K562 (cell line): ENCODE data around the gene PPP1R3E. TPM values are rescaled to one million over a fixed set of nuclear protein-coding genes. Genes with fewer than 3 reads are reported as not detected.

Experiments
- ARID4B ChIP-seq: sonication (generic); formaldehyde crosslinking; IDR thresholded peaks from 2 replicates; pipeline ENCODE4 v1.8.0; 2022; ENCODE audit warnings: mild to moderate bottlenecking, missing genetic modification reagents
- ATF1 ChIP-seq, 2 experiments: fragments of 450-650 bp in 1 of 2; IDR thresholded peaks; 2 replicates each; pipeline ENCODE4 v1.6.1; 2016; ENCODE audit warnings: missing compliant biosample characterization in 1 of 2, missing genetic modification characterization in 1 of 2
- CREB3 ChIP-seq: fragments of 450-650 bp; conservative IDR thresholded peaks from 2 replicates; pipeline ENCODE4 v1.6.1; 2016; ENCODE audit warnings: missing genetic modification characterization, low read depth, mild to moderate bottlenecking, missing compliant biosample characterization, moderate library complexity
- CTCF ChIP-seq, 3 experiments: IDR thresholded peaks in 2 of 3; conservative IDR thresholded peaks in 1 of 3; 2 replicates each; pipeline ENCODE4 v1.5.1; 2011 to 2012; ENCODE audit warnings: low read length in 3 of 3, mild to moderate bottlenecking in 3 of 3, control low read depth in 2 of 3, improper control_type of control experiment in 1 of 3, inconsistent platforms in 1 of 3, low read depth in 1 of 3, mixed read lengths in 1 of 3, moderate library complexity in 1 of 3; ENCODE audit not compliant: insufficient read depth in 2 of 3
- ELF4 ChIP-seq: fragments of 450-650 bp; formaldehyde crosslinking; IDR thresholded peaks from 2 replicates; pipeline ENCODE4 v1.4.0; 2022; ENCODE audit warnings: missing genetic modification characterization
- MCM5 ChIP-seq: fragments of 450-650 bp; IDR thresholded peaks from 2 replicates; pipeline ENCODE4 v1.6.1; 2016; ENCODE audit warnings: low read depth
- MTA1 ChIP-seq: fragments of 450-650 bp; IDR thresholded peaks from 2 replicates; pipeline ENCODE4 v1.6.1; 2017; ENCODE audit warnings: borderline replicate concordance
- OTX1 ChIP-seq: fragments of 450-650 bp; formaldehyde crosslinking; IDR thresholded peaks from 2 replicates; pipeline ENCODE4 v1.4.0; 2022; ENCODE audit warnings: mild to moderate bottlenecking
- SOX6 ChIP-seq: fragments of 450-650 bp; IDR thresholded peaks from 2 replicates; pipeline ENCODE4 v1.6.1; 2014; ENCODE audit warnings: mild to moderate bottlenecking
- SPI1 ChIP-seq: IDR thresholded peaks from 2 replicates; pipeline ENCODE4 v1.6.1; 2011; ENCODE audit warnings: low read depth, low read length, control low read depth, borderline replicate concordance
- TAF9B ChIP-seq: fragments of 450-650 bp; IDR thresholded peaks from 2 replicates; pipeline ENCODE4 v1.6.1; 2018; ENCODE audit warnings: mild to moderate bottlenecking; ENCODE audit not compliant: partially characterized antibody
- UBTF ChIP-seq, 2 experiments: IDR thresholded peaks; 2 replicates each; pipeline ENCODE4 v1.6.1; 2012; ENCODE audit warnings: improper control_type of control experiment in 2 of 2, low read depth in 2 of 2, low read length in 2 of 2, borderline replicate concordance in 1 of 2
- ZNF398 ChIP-seq: fragments of 250-450 bp; sonication (Bioruptor Pico); IDR thresholded peaks from 2 replicates; pipeline ENCODE4 v1.8.0; 2021; ENCODE audit warnings: moderate library complexity, mild to moderate bottlenecking, inconsistent platforms
- ZNF41 ChIP-seq: fragments of 250-450 bp; sonication (Bioruptor Pico); conservative IDR thresholded peaks from 2 replicates; pipeline ENCODE4 v1.4.0; 2020; ENCODE audit warnings: mild to moderate bottlenecking
- ZNF668 ChIP-seq: fragments of 250-450 bp; sonication (Bioruptor Pico); IDR thresholded peaks from 2 replicates; pipeline ENCODE4 v1.8.0; 2022; ENCODE audit warnings: mild to moderate bottlenecking, inconsistent platforms
- polyA plus RNA-seq, 8 experiments: library from polyadenylated mRNA; depleted of rRNA in 4 of 8; stranded (reverse) in 5 of 8; unstranded in 3 of 8; fragments of >200 nt; fragmentation: Nextera tagmentation in 2 of 8; fragmentation: Illumina TruSeq in 1 of 8; extraction: Ambion mirVana in 2 of 8; extraction: Trizol in 1 of 8; gene quantifications; 2 replicates each; pipeline versions ENCODE4 v1.2.1 to v1.2.3, GENCODE V29; 2011 to 2014; ENCODE audit warnings: inconsistent platforms in 1 of 8, missing spikeins in 1 of 8
- total RNA-seq, 7 experiments: library from RNA; depleted of rRNA in 6 of 7; stranded (reverse); fragments of >200 nt in 6 of 7; fragmentation: Illumina TruSeq in 2 of 7; extraction: Trizol in 2 of 7; gene quantifications; 2 replicates each; pipeline versions ENCODE4 v1.2.1 to v1.2.3, GENCODE V29; 2011 to 2021; ENCODE audit warnings: low replicate concordance in 1 of 7

The PPP1R3E gene
- total and polyA plus RNA-seq, 9 of the 15 experiments (the other 6 are each of a cell fraction or from before 2014, with no cell fraction given): 3.2 to 18.4 (median 7.6) TPM

- TF ChIP-seq UBTF (IDR thresholded peaks at IDR 0.05; ENCODE audit: borderline replicate concordance in 1 of 2, low read depth in 2 of 2, low read length in 2 of 2): no peak
- no peak for TF ChIP-seq SPI1
- TF ChIP-seq ZNF41 (CRISPR knock-in tag): no peak
- TF ChIP-seq MCM5: no peak
- peak; percentile 71; the same call in 1 of the 2 replicates for TF ChIP-seq OTX1 (CRISPR knock-in tag)
- no peak for TF ChIP-seq CREB3
- peak; percentile 81 to 88 (median 85) for TF ChIP-seq CTCF (IDR thresholded peaks at IDR 0.05 in 2 of 3, conservative IDR thresholded peaks at IDR 0.05 in 1 of 3; ENCODE audit: insufficient read depth in 2 of 3, low read depth in 1 of 3, low read length in 3 of 3)
- TF ChIP-seq ARID4B (CRISPR knock-in tag): no peak
- peak; percentile 81 for TF ChIP-seq MTA1
- no peak for TF ChIP-seq ZNF668 (CRISPR knock-in tag)
- peak; percentile 60 for TF ChIP-seq SOX6
- no peak for TF ChIP-seq TAF9B
- peak; percentile 81 for TF ChIP-seq ELF4 (CRISPR knock-in tag)
- no peak for TF ChIP-seq ZNF398 (CRISPR knock-in tag)
- no peak for TF ChIP-seq ATF1 (CRISPR knock-in tag; IDR thresholded peaks at IDR 0.05)
- peak; percentile 75 for TF ChIP-seq ATF1 (tag; IDR thresholded peaks at IDR 0.05)
Observed at GRCh38 chr14:23294734-23295561, 7.7 kb downstream of the PPP1R3E start (continued).
